Nasal cavity respiratory epithelium epithelial cell of viscerocranial mucosa (primary cell): ENCODE data around the gene OR51Q1. TPM values are rescaled to one million over a fixed set of nuclear protein-coding genes. Genes with fewer than 3 reads are reported as not detected.

Experiments used
- total RNA-seq: library from RNA; depleted of rRNA; stranded (reverse); fragments of >200 nt; gene quantifications from 2 replicates; pipeline ENCODE4 v1.2.3, GENCODE V29; 2014

Gene OR51Q1, protein sequence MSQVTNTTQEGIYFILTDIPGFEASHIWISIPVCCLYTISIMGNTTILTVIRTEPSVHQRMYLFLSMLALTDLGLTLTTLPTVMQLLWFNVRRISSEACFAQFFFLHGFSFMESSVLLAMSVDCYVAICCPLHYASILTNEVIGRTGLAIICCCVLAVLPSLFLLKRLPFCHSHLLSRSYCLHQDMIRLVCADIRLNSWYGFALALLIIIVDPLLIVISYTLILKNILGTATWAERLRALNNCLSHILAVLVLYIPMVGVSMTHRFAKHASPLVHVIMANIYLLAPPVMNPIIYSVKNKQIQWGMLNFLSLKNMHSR
- not detected in 2 replicates for total RNA-seq

DNA sequence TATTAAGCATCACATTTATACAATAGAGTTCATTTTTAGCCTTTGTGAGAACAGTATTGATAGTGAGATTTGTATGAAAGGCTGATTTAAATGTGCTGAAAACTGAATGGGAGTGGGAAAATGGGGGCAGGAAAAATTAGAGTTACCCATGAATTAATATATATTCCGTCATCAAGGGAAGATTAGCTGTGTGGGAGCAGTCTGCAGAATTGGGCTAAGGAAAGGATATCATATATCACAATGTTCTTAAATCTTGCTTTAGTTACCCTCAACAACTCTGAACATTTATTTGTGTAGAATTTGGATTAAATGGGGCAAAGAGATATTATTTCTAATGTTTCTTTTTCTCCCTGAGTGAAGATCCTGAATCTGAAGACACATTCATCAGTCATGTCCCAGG lies at the start of gene OR51Q1:
Gene OR51Q1 (plus strand): TSS at position 301 of the 400 bp plus-strand sequence. CDS start 90 bp downstream, at position 391.

DNA sequence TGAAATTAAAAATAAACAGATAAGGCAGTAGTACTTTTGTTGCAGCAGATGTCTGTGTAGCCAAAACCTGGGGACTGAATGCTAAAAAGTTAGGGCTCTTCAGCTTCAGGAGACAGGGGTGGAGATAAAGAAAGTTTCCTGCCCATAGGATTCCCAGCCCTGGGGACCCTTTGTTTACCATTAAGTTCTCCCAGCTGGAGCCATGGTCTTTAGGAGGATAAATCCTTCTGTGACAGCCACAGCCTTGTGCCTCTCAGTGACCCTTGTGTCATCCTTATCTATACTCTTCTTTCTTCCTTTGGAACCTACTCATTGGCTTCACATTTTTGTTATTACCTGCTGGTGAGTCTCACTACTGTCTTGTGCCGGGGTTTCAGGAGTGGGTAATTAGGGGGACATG lies 38.3 kb upstream of the OR51Q1 start, which contains the start of gene OR51M1:
Gene OR51M1 (plus strand): TSS at position 237 of the 400 bp plus-strand sequence. CDS start 5,587 bp downstream, outside the sequence.

DNA sequence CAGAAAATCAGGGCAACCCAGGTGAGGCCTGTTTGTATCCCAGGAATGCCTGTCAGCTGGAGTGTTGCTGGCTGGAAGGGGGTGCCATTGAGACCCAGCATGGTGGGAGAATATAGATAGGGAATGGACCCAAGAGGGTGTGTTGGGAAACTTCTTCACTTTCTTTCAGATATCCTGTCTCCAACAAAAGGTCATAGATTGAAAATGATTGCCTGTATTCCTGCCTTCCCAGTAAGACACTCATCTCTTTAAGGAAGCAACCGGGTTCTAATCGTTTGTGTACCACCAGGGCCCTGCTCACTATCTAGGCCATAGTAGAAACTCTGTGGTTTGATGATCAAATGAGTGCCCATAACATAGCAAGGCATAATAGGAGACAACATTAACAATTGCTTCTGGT lies 19.5 kb downstream of the OR51Q1 start, which contains the start of gene OR51I1:
Gene OR51I1 (minus strand): TSS at position 101 of the 400 bp plus-strand sequence. CDS start 0 bp downstream, at position 101.

DNA sequence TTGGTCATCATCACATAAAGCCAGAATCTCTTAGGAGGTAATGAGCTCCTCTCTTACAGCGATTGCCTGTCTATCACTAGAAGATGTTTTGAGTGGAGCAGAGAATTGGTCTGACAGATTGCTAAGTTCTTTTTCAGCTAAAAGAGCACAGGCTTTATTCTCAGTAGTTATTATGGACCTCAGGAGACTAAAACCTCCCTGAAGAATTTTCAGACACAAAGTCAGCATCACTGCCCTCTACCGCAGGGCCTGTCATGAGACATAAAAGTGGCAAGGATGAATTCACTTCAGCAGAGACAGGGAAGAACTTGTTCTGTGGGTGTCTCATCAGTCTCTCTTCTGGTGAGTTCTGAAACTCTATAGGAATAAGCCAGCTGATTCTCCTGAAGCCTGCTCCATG lies 27.1 kb downstream of the OR51Q1 start, which contains the start of gene OR51I2:
Gene OR51I2 (plus strand): TSS at position 301 of the 400 bp plus-strand sequence. CDS start 4,166 bp downstream, outside the sequence.

Other genes starting within 250 kb of the OR51Q1 start
- gene OR51V1, start 221.4 kb upstream of the OR51Q1 start, total RNA-seq: not detected in 2 replicates
- gene HBB, start 195.0 kb upstream of the OR51Q1 start, total RNA-seq: not detected in 2 replicates
- not detected in 2 replicates for gene HBD, start 187.6 kb upstream of the OR51Q1 start, total RNA-seq
- not detected in 2 replicates for gene HBG1, start 172.3 kb upstream of the OR51Q1 start, total RNA-seq
- gene HBG2, start 167.3 kb upstream of the OR51Q1 start, total RNA-seq: not detected in 2 replicates
- gene HBE1, start 152.2 kb upstream of the OR51Q1 start, total RNA-seq: not detected in 2 replicates
- gene OR51B4, start 120.2 kb upstream of the OR51Q1 start, total RNA-seq: not detected in 2 replicates
- not detected in 2 replicates for gene OR51B2, start 97.8 kb upstream of the OR51Q1 start, total RNA-seq
- gene OR51B5, start 78.6 kb upstream of the OR51Q1 start, total RNA-seq: not detected in 2 replicates
- not detected in 2 replicates for gene OR51B6, start 70.6 kb upstream of the OR51Q1 start, total RNA-seq
- gene OR51M1, start 38.3 kb upstream of the OR51Q1 start, total RNA-seq: not detected in 2 replicates
- gene OR51I1, start 19.4 kb downstream of the OR51Q1 start, total RNA-seq: not detected in 2 replicates
- not detected in 2 replicates for gene OR51I2, start 27.2 kb downstream of the OR51Q1 start, total RNA-seq
- not detected in 2 replicates for gene OR52D1, start 66.6 kb downstream of the OR51Q1 start, total RNA-seq
- not detected in 2 replicates for gene UBQLN3, start 87.8 kb downstream of the OR51Q1 start, total RNA-seq
- 0.28 TPM in 1 of 2 replicates, not detected in the other for gene UBQLNL, start 94.6 kb downstream of the OR51Q1 start, total RNA-seq
- gene OR52H1, start 126.4 kb downstream of the OR51Q1 start, total RNA-seq: 0.36 TPM in 1 of 2 replicates, not detected in the other
- gene OR52B6, start 158.8 kb downstream of the OR51Q1 start, total RNA-seq: not detected in 2 replicates
- gene TRIM6, start 174.5 kb downstream of the OR51Q1 start, total RNA-seq: 1.0 and 6.8 TPM in 2 replicates
- gene TRIM34, start 202.9 kb downstream of the OR51Q1 start, total RNA-seq: 3.8 and 6.2 TPM in 2 replicates